ENCODE data around the gene TRAPPC14.

Gene TRAPPC14

GRCh38 chr7:100124301-100125230 lies 34.0 kb downstream of the TRAPPC14 start:
- DNase-seq = no peak

- DNase-seq = no peak
Measured at GRCh38 chr7:100122568-100122967, 36.0 kb downstream of the TRAPPC14 start.

- DNase-seq = no peak
Measured at GRCh38 chr7:100122067-100122466, 36.5 kb downstream of the TRAPPC14 start.

- DNase-seq = no peak
Measured at GRCh38 chr7:100120733-100121036, 37.8 kb downstream of the TRAPPC14 start.

- peak; percentile 30 to 50 (median 44) for DNase-seq
Measured at GRCh38 chr7:100119970-100120732, 38.4 kb downstream of the TRAPPC14 start.

- DNase-seq = peak; percentile 83 to 89 (median 87)
Measured at GRCh38 chr7:100119072-100119969, 39.2 kb downstream of the TRAPPC14 start, which contains the start of the genes CNPY4 and TAF6. Gene CNPY4 (plus strand): TSS chr7:100119634. CDS start chr7:100119745, 111 bp downstream. Gene TAF6 (minus strand): TSS chr7:100119358. CDS start chr7:100114209, 5,149 bp downstream.

- no peak for DNase-seq
Measured at GRCh38 chr7:100118388-100119071, 40.0 kb downstream of the TRAPPC14 start.

GRCh38 chr7:100115026-100115425 lies 43.5 kb downstream of the TRAPPC14 start:
- no peak for DNase-seq

- no peak for DNase-seq
Measured at GRCh38 chr7:100111914-100112313, 46.6 kb downstream of the TRAPPC14 start.

GRCh38 chr7:100111156-100111555 lies 47.4 kb downstream of the TRAPPC14 start:
- no peak for DNase-seq

- no peak for DNase-seq
Measured at GRCh38 chr7:100109521-100110163, 48.9 kb downstream of the TRAPPC14 start.

- no peak for DNase-seq
Measured at GRCh38 chr7:100107890-100108289, 50.6 kb downstream of the TRAPPC14 start.

- DNase-seq = no peak
Measured at GRCh38 chr7:100107125-100107737, 51.3 kb downstream of the TRAPPC14 start.

GRCh38 chr7:100106633-100107032 lies 51.9 kb downstream of the TRAPPC14 start:
- DNase-seq = no peak

GRCh38 chr7:100105534-100105933 lies 53.0 kb downstream of the TRAPPC14 start:
- DNase-seq = no peak
